Mononuclear cell (primary cell): ENCODE data around the gene CACNA1B. TPM values are rescaled to one million over a fixed set of nuclear protein-coding genes. Genes with fewer than 3 reads are reported as not detected.
"Not testable (repeated sequence)": the region's sequence is repeated elsewhere in the genome, so short reads cannot be mapped to it uniquely, and the experiment has no call there.

Source experiments
- H3K27me3 ChIP-seq: 2 replicates; pipeline ENCODE4 v1.6.0; 2011; ENCODE audit warnings: low read length, control low read depth; ENCODE audit not compliant: insufficient read depth
- H3K4me1 ChIP-seq: 2 replicates; pipeline ENCODE4 v1.5.1; 2011; ENCODE audit warnings: mild to moderate bottlenecking, low read length, control low read depth; ENCODE audit not compliant: insufficient read depth
- H3K4me3 ChIP-seq: 2 replicates; pipeline ENCODE4 v1.5.1; 2011; ENCODE audit warnings: mild to moderate bottlenecking, low read length, moderate library complexity
- H3K9me3 ChIP-seq: 2 replicates; pipeline ENCODE4 v1.5.1; 2011; ENCODE audit warnings: low read depth, mild to moderate bottlenecking, control low read depth, low read length
- total RNA-seq: library from RNA; depleted of rRNA; stranded (reverse); fragments of >200 nt; gene quantifications from one replicate; pipeline ENCODE4 v1.2.3, GENCODE V29; 2012

CACNA1B gene
- total RNA-seq, 1 donor = under 0.01 TPM

- Histone ChIP-seq H3K4me3 (no peak overlapping the region), H3K9me3 (no peaks in the 10 kb centered on the region), H3K4me1 (no peaks in the 10 kb centered on the region), H3K27me3 (no peaks in the 10 kb centered on the region)
These were observed 235.4 kb downstream of the CACNA1B start for GRCh38 chr9:138112791-138113600.

- not testable (repeated sequence) for H3K9me3 ChIP-seq, H3K4me3 ChIP-seq, H3K4me1 ChIP-seq, H3K27me3 ChIP-seq
These were observed 236.2 kb downstream of the CACNA1B start for GRCh38 chr9:138113701-138114325.

GRCh38 chr9:138114501-138115245 lies 237.1 kb downstream of the CACNA1B start:
- Histone ChIP-seq H3K27me3 (no peaks in the 10 kb centered on the region), H3K4me1 (no peaks in the 10 kb centered on the region), H3K9me3 (no peaks in the 10 kb centered on the region), H3K4me3 (no peak overlapping the region)

- H3K9me3 ChIP-seq = no peaks in the 10 kb centered on the region
- no peaks in the 10 kb centered on the region for H3K27me3 ChIP-seq
- H3K4me3 ChIP-seq = no peak overlapping the region
- no peaks in the 10 kb centered on the region for H3K4me1 ChIP-seq
These were observed 237.9 kb downstream of the CACNA1B start for GRCh38 chr9:138115506-138115905.

GRCh38 chr9:138116521-138116920 lies 238.9 kb downstream of the CACNA1B start:
- Histone ChIP-seq H3K27me3 (no peaks in the 10 kb centered on the region), H3K9me3 (no peaks in the 10 kb centered on the region), H3K4me3 (no peak overlapping the region), H3K4me1 (no peaks in the 10 kb centered on the region)

- no peak overlapping the region for H3K4me3 ChIP-seq
- H3K9me3 ChIP-seq = no peaks in the 10 kb centered on the region
- H3K4me1 ChIP-seq = no peaks in the 10 kb centered on the region
- H3K27me3 ChIP-seq = no peaks in the 10 kb centered on the region
These were observed 239.6 kb downstream of the CACNA1B start for GRCh38 chr9:138117101-138117750.

GRCh38 chr9:138117836-138118235 lies 240.3 kb downstream of the CACNA1B start:
- no peaks in the 10 kb centered on the region for H3K4me1 ChIP-seq
- no peaks in the 10 kb centered on the region for H3K27me3 ChIP-seq
- H3K9me3 ChIP-seq = no peaks in the 10 kb centered on the region
- H3K4me3 ChIP-seq = no peak overlapping the region

GRCh38 chr9:138118601-138119071 lies 241.1 kb downstream of the CACNA1B start:
- Histone ChIP-seq H3K9me3 (no peaks in the 10 kb centered on the region), H3K27me3 (no peaks in the 10 kb centered on the region), H3K4me1 (no peaks in the 10 kb centered on the region), H3K4me3 (no peak overlapping the region)

- no peaks in the 10 kb centered on the region for H3K9me3 ChIP-seq
- H3K4me3 ChIP-seq = no peak overlapping the region
- no peaks in the 10 kb centered on the region for H3K27me3 ChIP-seq
- no peaks in the 10 kb centered on the region for H3K4me1 ChIP-seq
These were observed 241.8 kb downstream of the CACNA1B start for GRCh38 chr9:138119202-138120027.

GRCh38 chr9:138120072-138120471 lies 242.5 kb downstream of the CACNA1B start:
- H3K27me3 ChIP-seq = no peaks in the 10 kb centered on the region
- no peak overlapping the region for H3K4me3 ChIP-seq
- H3K4me1 ChIP-seq = no peaks in the 10 kb centered on the region
- H3K9me3 ChIP-seq = no peaks in the 10 kb centered on the region

GRCh38 chr9:138120511-138121437 lies 243.2 kb downstream of the CACNA1B start:
- H3K4me3 ChIP-seq = no peak overlapping the region
- H3K27me3 ChIP-seq = no peaks in the 10 kb centered on the region
- H3K9me3 ChIP-seq = no peaks in the 10 kb centered on the region
- H3K4me1 ChIP-seq = no peaks in the 10 kb centered on the region

GRCh38 chr9:138121438-138122050 lies 244.0 kb downstream of the CACNA1B start:
- no peak overlapping the region for H3K4me3 ChIP-seq
- H3K9me3 ChIP-seq = no peaks in the 10 kb centered on the region
- no peaks in the 10 kb centered on the region for H3K4me1 ChIP-seq
- H3K27me3 ChIP-seq = no peaks in the 10 kb centered on the region

- H3K9me3 ChIP-seq = no peaks in the 10 kb centered on the region
- no peaks in the 10 kb centered on the region for H3K4me1 ChIP-seq
- no peak overlapping the region for H3K4me3 ChIP-seq
- H3K27me3 ChIP-seq = no peaks in the 10 kb centered on the region
These were observed 244.6 kb downstream of the CACNA1B start for GRCh38 chr9:138122201-138122600.
